NCI-H1092 (cell line): ENCODE measurements around the gene ADRA2A.

Experiments
- DNase-seq: peaks from one replicate; lab custom pipeline; 2025; lab: John Stamatoyannopoulos, UW

ADRA2A gene

GRCh38 chr10:111076682-111077478 is at the start of gene ADRA2A:
Gene ADRA2A, plus strand, starts transcription at chr10:111077029. Its CDS starts 968 bp downstream, at chr10:111077997.
- DNase-seq: no peak

GRCh38 chr10:111030042-111030750 is 46.6 kb upstream of the ADRA2A start:
- no peak for DNase-seq

- DNase-seq: no peak
Observed at GRCh38 chr10:111034598-111035310, 42.1 kb upstream of the ADRA2A start.

- DNase-seq: no peak
Observed at GRCh38 chr10:111035542-111035941, 41.3 kb upstream of the ADRA2A start.

- no peak for DNase-seq
Observed at GRCh38 chr10:111037858-111038257, 39.0 kb upstream of the ADRA2A start.

GRCh38 chr10:111039522-111039921 is 37.3 kb upstream of the ADRA2A start:
- DNase-seq: no peak

- no peak for DNase-seq
Observed at GRCh38 chr10:111057006-111057405, 19.8 kb upstream of the ADRA2A start.

GRCh38 chr10:111063471-111063870 is 13.4 kb upstream of the ADRA2A start:
- no peak for DNase-seq

DNA sequence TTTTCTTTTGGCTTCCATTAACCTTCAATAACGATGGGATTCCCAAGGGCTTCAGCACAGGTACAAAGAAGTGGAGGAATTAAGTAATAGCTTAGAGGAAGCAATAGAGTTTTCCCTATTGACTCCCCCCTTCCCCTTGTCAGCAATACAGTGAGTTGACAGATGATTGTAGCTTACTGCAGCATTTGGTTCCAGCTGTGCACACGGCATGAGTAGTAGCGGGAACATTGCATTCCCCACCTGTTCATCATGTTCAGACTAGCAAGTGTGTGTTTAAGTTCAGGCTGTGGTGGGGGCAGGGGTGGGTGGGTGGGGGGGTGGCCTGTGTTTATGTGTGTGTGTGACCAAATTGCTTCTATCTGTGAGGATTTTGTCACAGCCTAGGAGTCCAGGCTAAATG is 4.6 kb upstream of the ADRA2A start:
- no peak for DNase-seq

DNA sequence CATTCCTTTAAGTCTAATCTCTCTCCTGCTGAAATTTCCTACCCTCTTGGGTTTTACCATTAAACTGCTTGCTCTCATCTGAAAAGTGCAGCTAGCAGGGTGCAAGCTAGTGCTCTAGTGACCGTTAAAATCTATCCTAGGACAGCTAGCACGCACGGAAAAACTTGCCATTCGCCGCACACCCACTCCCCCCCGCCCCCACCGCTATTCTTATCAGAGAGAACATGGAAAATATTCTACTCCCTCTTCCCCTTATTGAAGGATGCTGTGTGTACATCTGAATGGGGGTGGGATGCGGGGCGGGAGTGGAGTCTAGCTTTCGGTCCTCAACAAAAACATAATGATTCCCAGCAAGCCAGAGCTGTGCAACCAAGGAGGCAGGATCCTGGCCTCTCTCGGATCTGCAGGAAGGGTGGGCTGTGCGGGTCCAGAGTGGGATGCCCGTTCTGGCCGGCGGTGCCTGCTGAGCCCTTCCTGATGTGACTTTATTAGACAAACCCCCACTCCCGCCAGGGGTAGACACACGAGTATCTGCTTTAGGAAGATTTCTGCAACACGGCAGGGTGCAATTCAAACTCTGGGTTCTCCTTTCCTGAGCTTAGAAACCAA is 1.1 kb upstream of the ADRA2A start:
- DNase-seq: no peak

GRCh38 chr10:111076191-111076681 is 593 bp upstream of the ADRA2A start:
- DNase-seq: peak; percentile 12

DNA sequence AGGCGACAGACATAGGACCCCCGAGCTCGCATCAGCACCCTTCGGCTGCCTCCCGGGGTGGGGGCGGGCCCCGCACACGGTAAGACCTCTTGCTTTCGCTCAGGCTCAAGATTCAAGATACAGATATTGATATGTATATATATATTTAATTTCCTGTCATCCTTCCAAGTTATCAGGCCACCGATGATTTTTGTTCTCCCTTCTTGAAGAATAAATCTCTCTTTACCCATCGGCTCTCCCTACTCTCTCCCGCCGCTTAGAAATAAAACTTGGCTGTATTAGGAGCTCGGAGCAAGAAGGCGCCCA is 603 bp downstream of the ADRA2A start:
- DNase-seq: no peak

DNA sequence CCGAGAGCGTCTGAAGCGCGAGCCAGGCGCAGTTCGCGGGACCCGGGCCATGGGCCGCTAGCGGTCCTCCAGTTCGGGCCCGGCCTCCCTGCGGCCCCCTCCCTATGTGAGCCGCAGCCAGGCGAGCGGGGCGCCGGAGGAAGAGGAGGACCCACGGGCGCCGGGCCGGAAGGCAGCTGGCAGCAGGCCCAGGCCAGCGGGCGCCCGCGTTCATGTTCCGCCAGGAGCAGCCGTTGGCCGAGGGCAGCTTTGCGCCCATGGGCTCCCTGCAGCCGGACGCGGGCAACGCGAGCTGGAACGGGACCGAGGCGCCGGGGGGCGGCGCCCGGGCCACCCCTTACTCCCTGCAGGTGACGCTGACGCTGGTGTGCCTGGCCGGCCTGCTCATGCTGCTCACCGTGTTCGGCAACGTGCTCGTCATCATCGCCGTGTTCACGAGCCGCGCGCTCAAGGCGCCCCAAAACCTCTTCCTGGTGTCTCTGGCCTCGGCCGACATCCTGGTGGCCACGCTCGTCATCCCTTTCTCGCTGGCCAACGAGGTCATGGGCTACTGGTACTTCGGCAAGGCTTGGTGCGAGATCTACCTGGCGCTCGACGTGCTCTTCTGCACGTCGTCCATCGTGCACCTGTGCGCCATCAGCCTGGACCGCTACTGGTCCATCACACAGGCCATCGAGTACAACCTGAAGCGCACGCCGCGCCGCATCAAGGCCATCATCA is 1.1 kb downstream of the ADRA2A start:
- no peak for DNase-seq

- DNase-seq: no peak
Observed at GRCh38 chr10:111078505-111079185, 1.8 kb downstream of the ADRA2A start.

- DNase-seq: no peak
Observed at GRCh38 chr10:111079241-111079760, 2.5 kb downstream of the ADRA2A start.

- no peak for DNase-seq
Observed at GRCh38 chr10:111079781-111080180, 3.0 kb downstream of the ADRA2A start.

- DNase-seq: no peak
Observed at GRCh38 chr10:111080224-111080623, 3.4 kb downstream of the ADRA2A start.

DNA sequence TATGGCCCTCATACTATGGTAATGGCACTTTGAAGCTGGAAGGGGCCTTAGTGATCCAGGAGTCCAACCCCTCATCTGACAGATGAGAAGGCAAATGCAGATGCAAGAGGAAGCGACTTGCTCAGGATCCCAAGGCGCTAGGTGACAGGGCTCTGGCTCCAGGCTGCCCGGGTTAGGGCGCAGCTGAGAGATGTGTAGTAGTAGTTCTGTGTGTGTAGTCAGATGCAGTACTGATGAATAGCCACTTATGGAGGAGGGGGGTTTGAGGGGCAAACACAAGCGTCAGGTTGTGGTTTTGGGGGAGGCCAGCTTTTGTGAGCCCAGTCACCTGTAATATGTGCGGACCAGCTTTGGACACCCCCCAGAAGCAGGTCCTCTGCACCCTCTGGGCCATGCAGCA is 4.8 kb downstream of the ADRA2A start:
- DNase-seq: no peak

DNA sequence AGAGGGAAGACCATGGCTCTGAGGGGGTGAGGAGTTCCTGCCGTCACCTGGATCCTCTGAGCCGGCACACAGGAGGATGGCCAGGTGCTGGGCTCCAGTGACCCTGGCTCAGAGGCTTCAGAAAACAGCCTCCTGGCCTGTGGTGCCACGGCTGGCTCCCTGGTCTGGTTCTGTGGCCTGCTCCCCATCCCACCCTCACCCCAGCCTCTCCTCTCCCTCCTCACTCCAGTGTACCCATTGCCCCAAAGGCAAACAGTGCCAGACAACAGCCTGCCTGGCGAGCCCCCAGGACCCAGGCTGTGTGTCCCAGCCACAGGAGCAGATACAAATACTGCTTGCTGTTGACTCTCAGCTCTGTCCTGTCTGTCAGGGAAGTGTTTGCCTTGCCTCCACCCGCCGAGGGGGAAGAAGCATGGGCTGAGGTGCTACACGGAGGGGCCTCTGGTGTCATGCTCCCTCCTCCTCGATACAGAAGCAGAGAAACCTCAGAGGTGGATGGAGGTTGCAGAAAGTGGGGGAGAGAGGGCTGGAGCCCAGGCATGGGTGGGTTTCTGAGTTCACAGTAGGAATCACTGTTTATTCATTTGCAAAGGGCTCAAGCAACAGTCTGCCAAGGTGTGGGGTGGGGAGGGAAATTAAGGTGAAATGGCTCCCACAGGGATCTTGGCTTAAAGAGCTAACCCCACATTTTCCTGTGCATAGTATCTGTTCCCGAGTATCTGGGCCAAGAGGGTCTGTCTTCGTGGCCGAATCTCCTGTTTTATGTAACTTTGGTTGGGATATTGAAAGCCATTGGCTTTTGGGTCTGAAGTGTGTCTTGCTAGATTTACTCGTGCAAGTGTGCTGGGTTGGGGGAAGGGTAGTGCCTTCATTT is 5.5 kb downstream of the ADRA2A start:
- DNase-seq: no peak
